MM.1S (cell line): Measurements from ENCODE around the gene FADS1.

Source experiments
- CTCF ChIP-seq: fragments of 300-600 bp; sonication (generic); IDR thresholded peaks from 2 replicates; pipeline ENCODE4 v1.5.1; 2016; ENCODE audit warnings: antibody characterized with exemption, low read length, mixed read lengths
- EZH2phosphoT487 ChIP-seq: fragments of 300-600 bp; sonication (generic); IDR thresholded peaks from 2 replicates; pipeline ENCODE4 v1.6.1; 2018; ENCODE audit warnings: antibody characterized with exemption, low read length

GRCh38 chr11:61836193-61836592 is 19.4 kb upstream of the FADS1 start:
- TF ChIP-seq EZH2phosphoT487 = no peak
- no peak for TF ChIP-seq CTCF
